H1 (cell line): ENCODE data around the gene DUOXA1. TPM values are rescaled to one million over a fixed set of nuclear protein-coding genes. Genes with fewer than 3 reads are reported as not detected.

Experiments used
- MAFK ChIP-seq: IDR thresholded peaks from 2 replicates; pipeline ENCODE4 v1.6.1; 2012; ENCODE audit warnings: low read depth, mild to moderate bottlenecking, improper control_type of control experiment, low read length
- polyA plus RNA-seq, 7 experiments: library from polyadenylated mRNA; depleted of rRNA in 3 of 7; stranded (reverse) in 5 of 7; unstranded in 2 of 7; fragments of >200 nt in 5 of 7; fragments of 200-250 nt in 2 of 7; gene quantifications; 1 replicate in 5 of 7; 2 replicates in 1 of 7; 4 replicates in 1 of 7; pipeline versions ENCODE4 v1.2.1 to v1.2.3, GENCODE V29; 2011 to 2013; ENCODE audit warnings: missing spikeins in 2 of 7, mixed read lengths in 2 of 7
- total RNA-seq: library from RNA; stranded (reverse); fragmentation: NEBNext Ultra II Directional; extraction: Animal tissue kit (Norgen Biotek cat#: 25700); gene quantifications from 2 replicates; pipeline ENCODE4 v1.2.1, GENCODE V29; 2021
- TF ChIP-seq, protein P1 (sequence below): IDR thresholded peaks from 2 replicates; pipeline ENCODE4 v1.6.1; 2012; ENCODE audit warnings: low read length, inconsistent platforms

Gene DUOXA1
- total and polyA plus RNA-seq, 2 of the 8 experiments (the other 6 are each of a cell fraction or from before 2014, with no cell fraction given), result 0.18 TPM; not detected in 1

DNA sequence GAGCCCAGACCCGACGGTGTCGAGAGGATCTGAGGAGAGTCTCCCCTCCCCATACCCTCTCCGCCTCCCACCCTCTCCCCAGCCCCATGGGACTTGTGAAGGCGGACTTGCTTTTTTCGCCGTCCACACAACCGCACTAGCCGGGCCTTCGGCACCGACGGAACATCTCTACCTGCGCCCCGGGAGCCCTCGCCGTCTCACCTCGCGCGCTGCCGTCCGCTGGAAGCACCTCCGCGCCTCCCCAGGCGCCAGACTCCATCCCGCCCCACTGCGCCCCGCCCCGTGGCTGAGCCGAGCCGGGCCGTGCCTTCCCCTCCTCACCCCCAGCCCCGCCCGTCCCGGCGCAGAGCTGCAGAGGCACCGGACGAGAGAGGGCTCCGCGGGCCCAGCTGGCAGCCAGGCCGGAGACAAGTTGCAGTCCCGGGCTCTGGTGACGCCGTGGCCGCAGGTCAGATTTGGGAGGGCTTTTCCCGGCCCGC, at the start of gene DUOXA1, which contains the start of gene DUOX1 (continued):
- TF ChIP-seq, protein P1, sequence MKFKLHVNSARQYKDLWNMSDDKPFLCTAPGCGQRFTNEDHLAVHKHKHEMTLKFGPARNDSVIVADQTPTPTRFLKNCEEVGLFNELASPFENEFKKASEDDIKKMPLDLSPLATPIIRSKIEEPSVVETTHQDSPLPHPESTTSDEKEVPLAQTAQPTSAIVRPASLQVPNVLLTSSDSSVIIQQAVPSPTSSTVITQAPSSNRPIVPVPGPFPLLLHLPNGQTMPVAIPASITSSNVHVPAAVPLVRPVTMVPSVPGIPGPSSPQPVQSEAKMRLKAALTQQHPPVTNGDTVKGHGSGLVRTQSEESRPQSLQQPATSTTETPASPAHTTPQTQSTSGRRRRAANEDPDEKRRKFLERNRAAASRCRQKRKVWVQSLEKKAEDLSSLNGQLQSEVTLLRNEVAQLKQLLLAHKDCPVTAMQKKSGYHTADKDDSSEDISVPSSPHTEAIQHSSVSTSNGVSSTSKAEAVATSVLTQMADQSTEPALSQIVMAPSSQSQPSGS, result no peak
- no peak for TF ChIP-seq MAFK
